Endometrial microvascular endothelial cells (primary cell): ENCODE data around the gene TCERG1L. TPM values are rescaled to one million over a fixed set of nuclear protein-coding genes. Genes with fewer than 3 reads are reported as not detected.

ENCODE experiments used
- in situ Hi-C: cut with HindIII; loops from 2 replicates; pipeline ENCODE4 v1.10.0; 2017; ENCODE audit warnings: low sequenced_read_pairs, low pct_unique_long_range_greater_than_20kb; ENCODE audit errors: inconsistent ontology term
- total RNA-seq: library from RNA; depleted of rRNA; stranded (reverse); fragments of >200 nt; gene quantifications from one replicate; pipeline ENCODE4 v1.2.3, GENCODE V29; 2015; ENCODE audit errors: inconsistent ontology term

Gene TCERG1L
- total RNA-seq, 1 donor from 2014 or later: not detected

DNA sequence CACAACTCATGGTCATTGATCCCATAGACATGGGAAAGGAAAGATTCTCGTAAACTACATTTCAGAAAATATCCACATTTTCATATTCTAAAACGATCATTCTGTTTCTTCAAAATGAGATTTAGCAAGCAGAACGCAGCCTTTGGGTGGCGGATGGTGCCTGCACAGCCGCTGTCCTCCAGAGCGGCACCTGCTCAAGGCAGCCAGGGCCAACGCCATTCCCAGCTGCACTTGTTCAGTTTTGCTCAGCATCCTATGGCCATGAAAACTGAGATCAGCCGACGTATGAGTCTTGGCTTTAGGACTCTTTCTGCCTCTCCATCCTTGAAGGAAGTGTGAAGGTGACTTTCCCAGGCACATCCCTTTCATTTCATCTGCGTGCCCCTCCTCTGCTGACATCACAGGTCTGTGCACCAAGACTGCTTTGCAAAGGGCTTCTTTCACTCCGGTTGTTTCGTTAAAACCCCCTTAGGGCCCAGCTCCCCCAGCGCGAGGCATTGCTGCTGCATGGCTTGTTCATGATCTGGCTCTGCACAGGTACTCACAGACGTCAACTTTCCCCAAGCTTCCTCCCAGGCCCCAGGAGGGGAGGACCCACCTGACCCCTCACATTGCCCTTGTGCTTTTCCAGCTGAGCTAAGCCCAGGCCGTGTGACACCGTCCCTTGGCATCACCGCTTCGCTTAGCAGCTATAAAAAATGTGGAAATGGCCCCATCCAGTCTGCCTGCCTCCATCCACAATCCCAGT is 37.2 kb downstream of the TCERG1L start:
- in situ Hi-C loops: no loop called here

DNA sequence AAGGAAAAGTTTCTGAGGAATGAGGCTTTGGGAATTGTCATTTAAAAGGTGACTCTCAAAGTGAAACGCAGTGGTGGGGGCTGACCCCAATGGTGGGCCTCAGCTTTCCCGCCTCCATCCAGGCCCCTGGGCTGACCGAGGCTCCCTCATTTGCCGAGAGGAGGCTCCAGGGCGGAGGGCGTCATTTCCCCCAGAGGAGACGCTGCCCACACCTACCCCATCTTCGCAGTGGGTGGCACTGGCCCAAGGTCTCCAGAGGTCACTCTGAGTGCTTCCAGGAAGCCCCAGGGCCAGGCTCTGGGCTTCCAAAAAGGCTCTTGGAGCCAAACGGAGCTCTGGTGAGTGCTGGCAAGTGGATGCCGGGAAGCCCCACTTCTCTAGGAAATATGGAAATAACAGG is 38.0 kb downstream of the TCERG1L start:
- in situ Hi-C loops: no loop called here

DNA sequence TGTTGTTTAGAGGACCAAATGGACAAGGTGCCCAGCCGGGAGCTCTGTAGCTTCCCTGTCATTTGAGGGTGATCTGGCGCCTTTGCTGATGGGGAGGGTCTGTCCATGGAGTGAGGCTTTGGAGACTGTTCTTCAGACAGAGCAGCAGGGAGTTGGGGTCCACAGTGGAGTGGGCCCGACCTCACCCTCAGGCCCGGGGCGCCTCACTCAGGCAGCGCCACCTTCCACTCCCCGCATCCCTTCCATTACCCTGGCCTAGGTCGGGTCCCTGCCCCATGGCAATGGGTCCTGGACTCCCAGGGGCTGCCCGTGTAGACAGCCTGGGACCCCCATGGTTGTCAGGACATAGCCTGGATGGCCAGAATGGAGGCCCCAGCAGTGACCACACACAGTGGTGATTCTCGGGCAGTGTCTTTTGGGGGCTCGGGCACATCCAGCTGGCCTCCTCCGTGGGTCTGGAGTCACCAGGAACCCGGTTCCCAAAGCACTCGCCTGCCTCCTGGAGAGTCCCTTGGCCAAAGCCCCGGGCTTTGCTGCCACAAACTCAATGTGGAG is 38.5 kb downstream of the TCERG1L start:
- in situ Hi-C loops: no loop called here

DNA sequence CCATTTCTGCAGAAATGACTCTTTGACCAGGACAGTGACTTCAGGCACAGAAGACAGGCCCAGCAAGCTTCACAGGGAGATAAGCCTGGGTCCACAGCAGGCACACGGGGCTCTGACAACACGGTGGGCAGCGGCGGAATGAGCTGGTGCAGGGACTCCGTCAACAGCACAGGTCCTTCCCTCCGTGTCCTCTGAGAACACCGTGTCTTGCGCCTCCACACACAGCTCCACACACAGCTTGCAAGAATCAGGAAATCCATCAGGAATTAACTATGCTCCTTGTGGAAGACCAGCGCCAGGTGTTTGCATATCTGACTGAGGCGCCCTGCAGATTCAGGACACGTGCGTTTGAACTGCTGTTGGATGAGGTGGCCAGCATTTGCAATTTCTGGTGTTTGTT is 39.6 kb downstream of the TCERG1L start:
- in situ Hi-C loops: no loop called here

DNA sequence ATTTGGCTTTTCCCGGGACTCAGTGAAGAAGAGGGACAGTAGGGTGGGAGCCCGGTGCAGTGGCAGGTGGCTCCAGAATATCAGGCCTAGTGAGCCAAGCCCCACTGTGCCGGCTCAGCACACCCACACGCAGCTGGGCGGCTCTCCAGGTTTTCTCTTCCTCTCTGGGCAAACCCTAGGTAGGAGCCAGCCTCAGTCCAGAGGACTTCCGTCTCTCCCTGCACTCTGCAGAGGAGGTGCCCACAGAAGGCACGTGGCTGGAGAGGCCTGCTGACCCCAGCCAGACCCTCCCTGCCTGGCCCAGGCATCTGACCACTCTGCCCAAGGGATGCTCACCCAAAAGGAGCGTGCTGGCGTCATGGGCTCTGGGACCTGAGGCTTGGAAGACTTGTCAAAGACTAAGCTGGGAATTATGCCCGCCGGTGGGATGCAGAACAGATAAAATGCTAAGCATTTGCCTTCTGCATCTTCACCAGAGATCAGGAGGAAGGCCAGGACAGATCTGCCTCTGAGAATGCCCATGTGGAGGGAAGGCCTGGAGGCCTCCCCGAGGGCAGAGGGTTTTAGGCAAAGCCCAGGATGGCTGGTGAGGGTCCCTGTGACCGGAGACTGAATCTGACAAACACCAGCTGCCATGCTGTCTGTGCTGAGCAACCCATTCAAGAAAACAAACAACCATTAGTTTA is 40.2 kb downstream of the TCERG1L start:
- in situ Hi-C loops: no loop called here

DNA sequence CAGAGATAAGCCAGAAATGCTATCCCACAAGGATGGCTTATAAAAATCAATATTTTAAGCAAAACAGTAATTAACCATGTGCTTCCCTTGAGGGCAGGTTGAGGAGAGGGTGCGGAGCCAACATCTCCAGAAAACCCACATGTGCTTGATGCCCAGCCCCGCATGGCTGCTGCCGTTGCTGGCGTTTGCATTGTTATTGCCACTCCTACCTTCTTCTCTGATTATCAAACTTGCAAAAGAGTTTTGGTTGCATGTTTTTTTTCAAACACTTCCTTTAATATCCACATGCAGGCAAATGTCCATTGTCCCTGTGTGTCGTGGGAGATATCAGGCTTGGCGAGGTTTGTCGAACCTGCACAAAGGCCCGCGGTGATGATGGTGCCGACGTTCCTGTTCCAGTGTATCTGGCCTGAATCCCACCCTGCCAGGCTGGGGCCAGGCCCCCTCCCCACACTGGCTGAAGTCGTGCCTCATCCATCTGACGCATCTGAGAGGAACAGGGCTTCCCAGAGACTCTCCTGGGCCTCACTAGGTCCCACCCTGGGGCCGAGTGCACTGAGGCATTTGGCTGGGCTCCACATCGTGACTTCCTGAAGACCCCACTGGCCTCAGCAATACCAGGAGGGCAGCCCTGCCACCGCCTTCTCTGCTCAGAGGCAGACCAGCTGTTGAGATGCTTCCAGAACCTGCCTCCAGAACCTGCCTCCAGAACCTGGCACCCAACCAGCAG is 40.9 kb downstream of the TCERG1L start:
- in situ Hi-C loops: no loop called here

DNA sequence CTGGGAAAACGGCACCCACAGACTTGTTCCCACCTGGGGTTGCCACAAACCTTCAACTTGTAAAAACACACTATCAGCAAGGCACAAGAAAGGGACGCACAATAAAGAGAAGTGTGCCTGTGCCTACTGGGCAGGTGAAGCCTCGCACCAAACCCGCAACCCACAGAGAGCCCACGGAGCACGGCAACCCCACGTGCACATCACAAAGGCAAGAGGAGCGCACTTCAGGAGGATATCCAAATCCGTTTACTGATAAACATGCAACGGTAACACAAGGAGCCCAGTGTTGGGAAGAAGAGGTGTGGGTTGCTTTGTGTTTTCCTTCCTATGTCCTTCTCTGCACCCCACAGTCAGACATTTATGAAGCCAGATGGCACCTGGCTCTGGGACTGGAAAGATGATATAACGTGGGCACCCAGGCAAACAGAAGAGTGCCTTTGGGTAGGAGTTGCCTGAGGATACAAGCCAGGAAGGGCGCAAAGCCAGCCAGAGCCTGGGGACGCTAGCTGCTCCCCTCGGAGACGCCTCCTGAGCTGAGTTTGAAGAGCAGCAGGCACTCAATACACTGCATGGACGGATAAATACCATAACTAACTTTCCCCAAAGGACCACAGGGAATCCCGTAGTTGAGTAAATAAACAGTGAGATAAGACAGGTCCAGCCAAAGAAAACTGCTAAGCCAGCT is 41.6 kb downstream of the TCERG1L start:
- in situ Hi-C loops: no loop called here

DNA sequence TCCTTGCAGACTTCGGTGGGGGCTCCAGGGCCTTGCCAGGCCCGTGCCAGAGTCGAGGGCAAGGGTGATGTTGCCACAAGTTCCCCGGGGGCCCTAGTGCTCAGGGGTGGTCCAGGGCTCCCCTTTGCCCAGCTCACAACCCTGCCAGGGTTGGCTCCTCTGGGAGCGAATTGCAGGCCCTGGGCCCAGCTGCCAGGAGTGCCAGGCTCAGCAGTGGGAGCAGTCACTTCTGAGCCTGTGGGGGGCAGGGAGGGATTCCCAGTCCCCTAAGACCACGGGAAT is 43.8 kb downstream of the TCERG1L start:
- in situ Hi-C loops: no loop called here

DNA sequence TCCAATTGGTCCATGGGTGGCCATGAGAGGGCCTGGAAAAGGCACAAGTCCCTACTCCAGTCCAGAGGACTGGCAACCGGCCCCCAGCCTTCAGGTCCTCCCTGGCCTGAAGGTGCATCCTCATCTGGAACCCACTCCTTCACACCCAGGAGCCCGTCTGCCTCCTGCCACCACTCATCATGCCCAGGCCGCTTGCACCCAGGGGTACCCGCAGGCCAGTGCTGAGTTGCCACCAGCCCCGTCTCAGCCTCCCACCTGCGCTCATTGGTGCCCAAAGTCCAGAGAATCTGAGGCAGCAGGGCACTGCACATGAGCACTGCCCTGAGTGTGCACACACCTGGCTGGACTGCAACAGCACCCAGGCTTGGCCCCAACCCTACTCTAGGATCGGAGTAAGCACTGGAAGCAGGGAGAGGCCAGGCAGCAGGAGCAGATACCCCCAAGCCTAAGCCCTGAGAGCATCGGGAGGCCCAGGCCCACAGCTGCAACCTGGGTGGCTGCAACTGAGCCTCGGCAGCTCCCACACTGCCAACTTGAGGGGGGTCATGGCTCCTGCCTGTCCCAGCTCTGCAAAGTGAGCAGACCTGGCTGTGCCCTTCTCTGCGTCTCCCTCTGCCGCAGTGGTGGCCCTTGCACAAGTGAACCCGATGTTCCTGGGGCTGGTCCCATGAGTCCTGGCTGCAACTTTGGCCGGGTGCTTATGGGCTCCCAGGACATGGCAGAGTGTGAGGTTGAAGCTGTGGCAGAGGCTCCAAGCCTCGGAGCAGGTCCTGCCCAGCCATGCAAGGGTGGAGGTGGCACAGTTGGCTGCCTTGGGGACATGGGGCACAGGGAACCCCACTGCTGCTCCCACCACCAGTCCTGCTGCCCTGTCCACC is 44.3 kb downstream of the TCERG1L start:
- in situ Hi-C loops: no loop called here

DNA sequence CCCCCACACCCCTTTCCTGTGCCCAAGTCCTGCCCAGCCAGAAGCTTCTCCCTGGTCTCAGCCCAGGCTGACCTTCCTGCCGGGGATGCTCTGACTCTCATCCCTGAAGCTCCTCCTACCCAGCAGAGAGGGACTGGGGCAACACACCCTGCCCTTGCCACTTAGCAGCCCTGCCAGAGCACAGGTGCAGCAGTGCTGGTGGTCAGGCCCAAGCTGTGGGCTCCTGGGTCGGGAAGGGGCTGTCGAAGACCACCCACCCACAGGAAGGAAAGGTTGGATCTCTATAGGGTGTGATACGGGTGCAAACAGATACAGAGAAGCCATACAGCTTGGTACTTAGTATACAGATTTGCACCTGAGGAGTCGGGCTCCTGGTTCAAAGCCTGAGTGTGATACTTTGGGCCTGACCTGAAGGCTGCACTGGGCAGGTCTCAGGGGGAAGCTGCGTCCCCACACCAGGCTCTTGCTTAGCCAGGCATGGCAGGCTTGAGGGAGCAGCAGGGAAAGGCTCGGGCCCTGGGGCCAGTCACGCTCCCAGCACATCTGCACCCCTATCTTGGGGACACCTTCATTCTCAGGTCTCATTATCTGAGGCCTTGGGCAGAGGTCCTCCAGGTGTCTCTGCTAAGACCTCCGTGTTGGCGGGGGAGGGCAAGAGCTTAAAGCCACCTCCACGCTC is 47.3 kb downstream of the TCERG1L start:
- in situ Hi-C loops: no loop called here

DNA sequence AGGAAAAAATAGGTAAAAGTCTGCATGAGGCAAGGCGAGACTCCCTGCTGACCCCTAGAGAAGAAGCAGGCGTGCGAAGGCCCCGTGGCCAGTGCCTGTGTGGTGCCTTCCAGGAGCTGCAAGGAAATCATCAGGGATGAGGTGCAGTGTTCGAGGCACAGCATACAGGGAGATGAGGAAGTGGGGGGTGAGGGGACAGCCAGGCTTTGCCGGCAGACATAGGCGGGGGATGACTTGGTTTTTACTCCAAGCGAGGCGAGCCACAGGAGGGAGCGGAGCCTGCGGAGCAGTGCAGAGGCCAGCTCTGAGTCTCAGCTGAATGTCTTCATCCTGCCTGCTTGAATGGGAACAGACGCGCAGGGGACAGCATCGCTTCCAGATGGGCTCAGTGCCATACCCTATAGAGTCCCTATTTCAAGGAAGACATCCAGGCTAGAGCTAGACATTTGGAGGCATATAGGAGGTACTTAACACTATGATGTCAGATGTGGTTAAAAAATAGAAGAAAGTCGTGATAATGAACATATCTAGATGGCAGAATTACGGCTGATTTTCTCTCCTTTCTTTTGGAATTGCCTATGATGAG is 49.5 kb downstream of the TCERG1L start:
- in situ Hi-C loops: no loop called here

DNA sequence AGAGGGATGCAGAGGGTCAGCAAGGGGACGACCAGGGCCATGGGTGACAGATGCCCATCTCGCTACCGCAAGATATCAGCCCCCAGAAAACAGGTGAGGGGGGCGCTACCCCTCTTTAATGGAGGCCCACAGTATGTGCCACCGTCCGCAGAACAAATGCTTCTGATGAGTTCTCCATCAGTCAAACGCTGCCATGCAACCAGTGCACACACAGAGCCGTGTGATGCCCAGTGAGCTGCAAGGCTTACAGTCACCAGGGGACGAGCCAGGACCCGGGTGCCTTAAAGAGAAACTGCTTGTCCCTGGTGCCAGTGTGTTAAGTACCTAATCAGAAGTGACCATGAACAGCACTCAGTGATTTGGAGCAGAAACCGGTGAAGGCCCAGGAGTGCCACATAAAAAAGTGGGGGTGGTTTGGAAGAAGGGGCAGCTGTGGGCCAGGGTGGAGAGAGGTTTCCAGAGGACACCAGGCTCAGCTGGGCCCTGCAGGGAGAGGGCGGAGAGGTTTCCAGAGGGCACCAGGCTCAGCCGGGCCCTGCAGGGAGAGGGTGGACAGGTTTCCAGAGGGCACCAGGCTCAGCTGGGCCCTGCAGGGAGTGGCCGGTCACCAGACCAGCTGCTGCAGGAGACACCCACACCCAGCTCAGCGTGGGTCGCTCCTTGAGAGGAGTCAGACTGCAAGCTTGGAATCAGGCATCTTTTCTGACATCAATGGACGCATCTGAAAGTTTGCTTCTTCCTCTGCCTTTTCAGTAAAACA is 50.9 kb downstream of the TCERG1L start:
- in situ Hi-C loops: no loop called here

DNA sequence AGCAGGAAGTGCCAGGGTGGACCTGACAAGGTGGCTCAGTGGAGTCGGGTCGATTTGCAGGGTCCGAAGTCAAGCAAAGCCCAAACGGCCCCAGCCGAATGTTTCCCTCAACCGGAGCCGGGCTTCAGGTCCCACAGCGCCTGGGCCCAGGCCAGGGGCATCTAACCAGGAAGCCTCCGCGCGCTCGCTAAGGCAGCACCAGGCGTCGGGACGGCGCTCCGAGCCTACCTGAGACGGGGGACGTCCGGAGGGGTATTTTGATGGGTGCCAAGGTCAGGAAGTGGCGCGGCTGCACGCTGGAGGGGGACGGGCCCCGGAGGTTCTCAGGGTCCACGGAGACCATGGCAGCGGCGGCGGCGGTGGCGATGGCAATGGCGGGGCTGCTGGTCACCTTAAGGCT is 51.5 kb downstream of the TCERG1L start:
- in situ Hi-C loops: no loop called here

DNA sequence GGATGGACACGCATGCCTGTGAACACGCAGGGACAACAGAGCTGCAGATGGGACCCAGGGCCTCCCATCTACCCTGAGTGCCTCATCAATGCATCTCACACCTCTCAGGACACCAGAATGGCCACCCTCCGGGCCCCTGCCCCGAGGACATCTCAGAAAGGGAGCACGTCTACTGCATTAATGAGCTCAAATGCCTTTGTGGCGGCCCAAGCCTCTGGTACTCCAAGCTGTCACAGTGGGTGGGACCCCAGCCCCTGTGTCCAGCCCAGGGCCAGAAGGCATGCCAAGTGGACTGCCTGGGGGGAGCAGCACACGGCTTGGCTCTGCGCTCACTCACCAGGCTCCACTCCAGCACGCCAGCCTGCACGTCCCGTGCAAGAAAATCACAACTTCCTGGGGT is 52.0 kb downstream of the TCERG1L start:
- in situ Hi-C loops: no loop called here

DNA sequence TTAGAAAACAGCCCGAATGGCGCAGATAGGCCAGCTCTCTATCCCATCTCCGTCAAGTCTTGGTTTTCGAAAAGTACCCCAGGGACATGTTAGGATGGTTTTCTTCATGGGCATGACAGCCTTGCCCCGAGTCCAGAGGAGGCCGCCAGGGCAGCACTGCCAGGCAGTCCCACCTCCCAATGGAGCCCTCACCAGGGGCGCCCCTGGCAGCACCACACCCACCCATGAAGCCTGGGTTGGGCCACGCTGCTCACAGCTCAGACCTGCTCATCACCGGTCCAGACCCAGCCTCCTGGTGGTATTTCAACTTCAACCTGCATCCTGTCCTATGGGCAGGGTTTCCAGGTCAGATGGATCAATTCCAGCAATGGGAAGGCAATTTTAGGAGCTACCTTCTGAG is 53.3 kb downstream of the TCERG1L start:
- in situ Hi-C loops: no loop called here

DNA sequence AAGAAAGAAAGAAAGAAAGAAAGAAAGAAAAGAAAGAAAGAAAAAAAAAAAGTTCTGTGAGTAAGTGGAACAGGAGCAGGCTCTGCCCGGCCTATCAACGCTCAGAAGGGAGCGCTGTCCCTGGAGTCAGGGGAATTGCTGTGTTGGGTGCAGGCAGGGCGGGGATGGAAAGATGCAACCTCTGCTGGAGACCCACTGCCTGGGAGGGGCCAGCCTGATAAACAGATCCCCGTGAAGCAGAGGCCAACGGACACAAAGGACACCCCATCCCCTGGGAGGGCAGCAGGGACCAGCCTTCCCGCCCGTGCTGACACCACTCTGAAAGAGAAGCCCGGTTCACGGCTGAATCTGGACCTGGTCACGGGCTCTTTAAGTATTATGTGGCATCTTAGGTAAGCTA is 54.5 kb downstream of the TCERG1L start:
- in situ Hi-C loops: no loop called here

DNA sequence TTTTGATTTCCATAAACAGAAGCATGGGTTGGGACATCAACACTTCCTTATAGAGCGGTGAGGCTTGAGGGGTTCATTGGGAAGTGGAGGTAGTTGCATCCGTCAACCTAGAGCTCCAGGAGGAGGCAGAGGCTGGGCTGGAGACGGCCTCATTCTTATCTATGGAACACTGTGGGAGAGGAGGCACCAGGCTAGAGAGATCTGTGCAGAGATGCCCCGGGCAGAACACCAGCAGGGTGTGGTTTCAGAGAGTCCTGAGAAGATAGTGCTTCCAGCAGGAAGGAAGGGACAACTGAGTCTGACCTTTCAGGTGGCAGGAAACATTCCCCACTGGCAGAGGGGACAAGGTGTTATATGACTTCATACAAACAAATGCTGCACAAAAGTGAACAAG is 56.7 kb downstream of the TCERG1L start:
- in situ Hi-C loops: no loop called here
